ENCODE data around the gene CFAP97D1. TPM values are rescaled to one million over a fixed set of nuclear protein-coding genes. Genes with fewer than 3 reads are reported as not detected.
"Not testable (repeated sequence)": the region's sequence is repeated elsewhere in the genome, so short reads cannot be mapped to it uniquely, and the experiment has no call there.

Gene CFAP97D1
- total RNA-seq, 4 donors from 2014 or later = 0.13 TPM; not detected in 3

DNA sequence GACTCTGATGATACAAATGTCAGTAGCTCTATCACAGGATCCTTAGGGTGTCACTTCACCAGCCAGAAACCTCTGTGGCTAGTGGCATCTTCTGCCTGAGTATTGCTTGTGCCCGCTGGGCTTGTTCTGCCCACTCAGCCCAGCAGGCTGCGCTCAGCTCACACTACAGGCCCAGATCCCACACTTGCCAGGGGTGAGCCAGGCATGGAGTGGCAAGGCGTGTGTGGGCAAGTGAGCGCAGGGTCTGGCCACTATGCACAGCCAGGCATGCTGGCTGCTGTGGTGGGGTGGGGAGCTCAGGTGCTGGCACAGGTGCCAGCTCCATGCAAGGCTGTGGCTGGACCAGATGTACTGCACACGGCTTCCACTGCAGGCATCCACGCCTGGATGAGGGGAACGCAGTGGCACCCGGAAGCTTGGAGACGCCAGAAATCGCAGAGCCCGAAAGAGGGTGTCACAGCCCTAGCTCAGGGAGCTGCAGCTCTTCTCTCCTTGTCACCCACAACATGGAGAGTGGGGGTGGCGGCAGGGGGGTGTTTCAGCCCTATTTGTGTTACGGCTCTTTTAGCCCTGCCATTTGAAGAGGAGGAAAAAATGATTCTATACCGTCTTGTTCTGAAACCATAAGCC, 10.2 kb downstream of the CFAP97D1 start:
- no peak overlapping the region for H3K27ac ChIP-seq
- no peak for DNase-seq
- 35 to 88% methylated on average over 4 to 7 of the region's 14 CpGs for WGBS, 2 donors
- H3K9me3 ChIP-seq = no peaks in the 10 kb centered on the region
- no peaks in the 10 kb centered on the region for H3K27me3 ChIP-seq
- H3K4me1 ChIP-seq = peaks cover 0 to 21% (median 12%) of the 10 kb centered on the region in 3 donors
- peak overlapping the region in 2 of 4 donors; percentile 11 to 33 for H3K4me3 ChIP-seq
- no peaks in the 10 kb centered on the region for H3K36me3 ChIP-seq
- intact Hi-C loops (cut with DNase I) = no loop called here
- TF ChIP-seq, protein P1, sequence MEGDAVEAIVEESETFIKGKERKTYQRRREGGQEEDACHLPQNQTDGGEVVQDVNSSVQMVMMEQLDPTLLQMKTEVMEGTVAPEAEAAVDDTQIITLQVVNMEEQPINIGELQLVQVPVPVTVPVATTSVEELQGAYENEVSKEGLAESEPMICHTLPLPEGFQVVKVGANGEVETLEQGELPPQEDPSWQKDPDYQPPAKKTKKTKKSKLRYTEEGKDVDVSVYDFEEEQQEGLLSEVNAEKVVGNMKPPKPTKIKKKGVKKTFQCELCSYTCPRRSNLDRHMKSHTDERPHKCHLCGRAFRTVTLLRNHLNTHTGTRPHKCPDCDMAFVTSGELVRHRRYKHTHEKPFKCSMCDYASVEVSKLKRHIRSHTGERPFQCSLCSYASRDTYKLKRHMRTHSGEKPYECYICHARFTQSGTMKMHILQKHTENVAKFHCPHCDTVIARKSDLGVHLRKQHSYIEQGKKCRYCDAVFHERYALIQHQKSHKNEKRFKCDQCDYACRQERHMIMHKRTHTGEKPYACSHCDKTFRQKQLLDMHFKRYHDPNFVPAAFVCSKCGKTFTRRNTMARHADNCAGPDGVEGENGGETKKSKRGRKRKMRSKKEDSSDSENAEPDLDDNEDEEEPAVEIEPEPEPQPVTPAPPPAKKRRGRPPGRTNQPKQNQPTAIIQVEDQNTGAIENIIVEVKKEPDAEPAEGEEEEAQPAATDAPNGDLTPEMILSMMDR (IDR thresholded peaks at IDR 0.05) = peak in 5 of 6 experiments; percentile 40 to 86 (median 79)
- TF ChIP-seq POLR2A (IDR thresholded peaks at IDR 0.05) = no peak

DNA sequence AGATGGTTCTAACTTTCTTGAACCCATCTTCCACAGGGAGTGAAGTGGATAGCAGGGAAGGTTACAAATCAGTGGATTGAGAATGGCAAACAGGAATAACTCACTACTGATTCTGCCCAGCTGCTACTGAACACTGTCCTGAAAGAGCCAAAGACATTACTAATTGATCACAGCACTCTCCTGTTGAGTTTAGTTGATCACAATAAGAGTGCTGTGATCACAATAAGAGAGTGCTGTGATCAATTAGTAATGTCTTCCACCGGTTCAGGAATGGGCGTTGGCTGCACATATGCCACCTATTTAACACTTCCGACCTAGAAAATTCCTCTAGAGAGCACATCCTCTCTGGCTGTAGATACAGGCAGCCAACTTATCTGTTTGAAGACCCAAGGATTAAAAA, 11.4 kb downstream of the CFAP97D1 start:
- TF ChIP-seq, protein P1 (IDR thresholded peaks at IDR 0.05) = no peak
- TF ChIP-seq POLR2A (IDR thresholded peaks at IDR 0.05) = no peak
- DNase-seq = no peak
- H3K27ac ChIP-seq = no peak overlapping the region
- intact Hi-C loops (cut with DNase I) = no loop called here
- 8 to 19% methylated on average over 3 of the region's 3 CpGs for WGBS, 2 donors
- H3K4me1 ChIP-seq = peaks cover 0 to 21% (median 12%) of the 10 kb centered on the region in 3 donors
- no peaks in the 10 kb centered on the region for H3K36me3 ChIP-seq
- no peak overlapping the region for H3K4me3 ChIP-seq
- H3K9me3 ChIP-seq = no peaks in the 10 kb centered on the region
- no peaks in the 10 kb centered on the region for H3K27me3 ChIP-seq

DNA sequence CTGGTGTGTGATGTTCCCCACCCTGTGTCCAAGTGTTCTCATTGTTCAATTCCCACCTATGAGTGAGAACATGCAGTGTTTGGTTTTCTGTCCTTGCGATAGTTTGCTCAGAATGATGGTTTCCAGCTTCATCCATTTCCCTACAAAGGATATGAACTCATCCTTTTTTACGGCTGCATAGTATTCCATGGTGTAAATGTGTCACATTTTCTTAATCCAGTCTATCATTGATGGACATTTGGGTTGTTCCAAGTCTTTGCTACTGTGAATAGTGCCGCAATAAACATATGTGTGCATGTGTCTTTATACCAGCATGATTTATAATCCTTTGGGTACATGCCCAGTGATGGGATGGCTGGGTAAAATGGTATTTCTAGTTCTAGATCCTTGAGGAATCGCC, 12.4 kb downstream of the CFAP97D1 start:
- peaks cover 0 to 21% (median 12%) of the 10 kb centered on the region in 3 donors for H3K4me1 ChIP-seq
- H3K4me3 ChIP-seq; H3K27ac ChIP-seq; H3K9me3 ChIP-seq; intact Hi-C loops (cut with DNase I); H3K27me3 ChIP-seq; DNase-seq; H3K36me3 ChIP-seq: not testable (repeated sequence)
- 78 to 79% methylated on average over 4 of the region's 4 CpGs for WGBS, 2 donors

DNA sequence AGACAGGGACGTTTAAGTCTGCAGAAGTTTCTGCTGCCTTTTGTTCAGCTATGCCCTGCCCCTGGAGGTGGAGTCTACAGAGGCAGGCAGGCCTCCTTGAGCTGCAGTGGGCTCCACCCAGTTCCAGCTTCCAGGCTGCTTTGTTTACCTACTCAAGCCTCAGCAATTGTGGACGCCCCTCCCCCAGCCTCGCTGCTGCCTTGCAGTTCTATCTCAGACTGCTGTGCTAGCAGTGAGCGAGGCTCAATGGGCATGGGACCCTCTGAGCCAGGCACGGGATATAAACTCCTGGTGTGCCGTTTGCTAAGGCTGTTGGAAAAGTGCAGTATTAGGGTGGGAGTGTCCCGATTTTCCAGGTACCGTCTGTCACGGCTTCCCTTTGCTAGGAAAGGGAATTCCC, 17.8 kb downstream of the CFAP97D1 start:
- H3K36me3 ChIP-seq; intact Hi-C loops (cut with DNase I); H3K27me3 ChIP-seq; DNase-seq; H3K4me1 ChIP-seq; H3K4me3 ChIP-seq; H3K9me3 ChIP-seq; H3K27ac ChIP-seq: not testable (repeated sequence)
- 61 to 94% methylated on average over 3 to 4 of the region's 9 CpGs for WGBS, 2 donors

DNA sequence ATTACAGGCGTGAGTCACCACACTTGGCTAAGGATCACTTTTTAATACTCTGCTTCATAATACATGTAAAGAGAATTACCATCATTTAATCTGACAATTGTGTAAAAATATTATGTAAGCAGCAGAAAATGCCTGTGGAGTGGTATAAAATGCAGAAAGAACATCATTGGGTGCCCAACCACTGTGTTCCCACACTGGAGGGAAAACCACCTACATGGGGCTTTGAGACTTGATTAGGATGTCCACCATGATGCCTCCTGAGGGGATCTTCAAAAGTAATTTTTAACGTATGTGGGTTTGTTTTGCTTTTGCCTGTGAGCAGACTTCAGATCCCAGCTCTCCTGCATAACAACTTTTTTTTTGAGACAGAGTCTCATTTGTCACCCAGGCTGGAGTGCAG, 18.8 kb downstream of the CFAP97D1 start:
- Histone ChIP-seq H3K36me3 (peaks cover 0 to 8% (median 0%) of the 10 kb centered on the region in 3 donors), H3K9me3 (no peaks in the 10 kb centered on the region), H3K27me3 (peaks cover 0 to 7% (median 0%) of the 10 kb centered on the region in 4 donors), H3K27ac (no peak overlapping the region), H3K4me1 (peaks cover 0 to 5% (median 0%) of the 10 kb centered on the region in 3 donors), H3K4me3 (no peak overlapping the region)
- intact Hi-C loops (cut with DNase I) = no loop called here
- TF ChIP-seq POLR2A (IDR thresholded peaks at IDR 0.05) = no peak
- TF ChIP-seq, protein P1 (IDR thresholded peaks at IDR 0.05) = no peak
- WGBS, 2 donors = 64 to 73% methylated on average over 2 of the region's 2 CpGs
- no peak for DNase-seq

DNA sequence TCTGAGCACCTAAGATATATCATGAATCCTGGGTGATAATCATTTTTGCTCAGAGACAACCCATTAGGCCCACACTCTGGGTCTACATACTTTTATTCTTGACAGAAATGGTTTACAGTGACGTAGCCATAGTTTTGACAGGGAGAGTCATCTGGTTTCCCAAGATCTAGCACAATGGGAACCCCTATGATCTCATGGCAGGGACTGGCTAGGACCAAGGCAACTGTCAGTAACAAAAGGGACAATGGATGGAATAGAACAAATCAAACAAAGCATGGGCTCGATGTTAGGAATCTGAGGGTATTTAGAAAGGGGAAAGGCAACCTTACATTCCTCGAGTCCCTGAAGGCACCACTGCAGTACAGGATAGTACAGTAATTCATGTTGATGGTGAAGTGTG, 20.5 kb downstream of the CFAP97D1 start:
- Histone ChIP-seq H3K27me3 (peaks cover 0 to 7% (median 0%) of the 10 kb centered on the region in 4 donors), H3K36me3 (peaks cover 0 to 8% (median 0%) of the 10 kb centered on the region in 3 donors), H3K9me3 (no peaks in the 10 kb centered on the region), H3K4me3 (no peak overlapping the region), H3K4me1 (peaks cover 0 to 5% (median 0%) of the 10 kb centered on the region in 3 donors), H3K27ac (no peak overlapping the region)
- 84 to 85% methylated on average over 3 of the region's 3 CpGs for WGBS, 2 donors
- intact Hi-C loops (cut with DNase I) = no loop called here
- no peak for DNase-seq
- TF ChIP-seq, protein P1 (IDR thresholded peaks at IDR 0.05) = no peak
